Measurements from ENCODE around the gene DNAJB8.

Gene DNAJB8

GRCh38 chr3:128482666-128483656, 16.3 kb upstream of the DNAJB8 start:
- no peak for DNase-seq

GRCh38 chr3:128482175-128482574, 15.5 kb upstream of the DNAJB8 start:
- DNase-seq, result no peak

- no peak for DNase-seq
Observed at GRCh38 chr3:128481438-128481942, 14.8 kb upstream of the DNAJB8 start.

DNA sequence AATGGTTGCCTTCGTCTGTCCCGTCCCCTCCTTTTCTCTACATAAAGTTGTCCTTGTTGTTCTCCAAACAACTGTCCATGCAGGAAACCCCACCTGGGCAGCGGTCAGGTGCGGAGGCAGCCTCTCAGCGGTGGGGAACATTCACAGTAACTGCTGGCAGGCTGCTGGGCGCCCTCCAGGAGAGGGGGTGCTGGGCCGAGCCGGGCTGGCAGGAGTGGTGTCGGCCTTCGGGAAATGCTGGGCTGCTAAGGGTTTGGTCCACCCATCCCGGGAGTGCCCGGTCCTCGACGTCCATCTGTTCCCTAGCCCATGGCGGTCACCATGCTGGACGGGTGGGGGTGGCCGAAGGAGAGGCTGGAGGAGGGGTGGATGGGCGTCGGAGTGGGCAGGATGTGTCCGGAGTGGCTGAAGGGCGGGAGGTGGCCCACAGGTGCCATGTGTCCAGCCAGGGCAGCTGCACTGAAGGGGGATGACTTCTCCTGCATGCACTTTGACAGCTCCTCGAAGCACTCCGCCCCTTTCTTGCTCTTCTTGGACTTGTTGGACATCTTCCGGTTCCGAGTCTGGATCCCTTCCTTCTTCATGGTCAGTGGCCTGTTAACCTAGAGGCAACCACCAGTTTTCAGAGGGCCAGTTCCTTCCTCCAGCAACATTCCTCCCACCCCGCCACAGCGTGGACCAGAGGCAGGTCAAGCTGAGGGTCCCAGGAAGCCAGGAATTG, 14.2 kb upstream of the DNAJB8 start:
- no peak for DNase-seq

DNA sequence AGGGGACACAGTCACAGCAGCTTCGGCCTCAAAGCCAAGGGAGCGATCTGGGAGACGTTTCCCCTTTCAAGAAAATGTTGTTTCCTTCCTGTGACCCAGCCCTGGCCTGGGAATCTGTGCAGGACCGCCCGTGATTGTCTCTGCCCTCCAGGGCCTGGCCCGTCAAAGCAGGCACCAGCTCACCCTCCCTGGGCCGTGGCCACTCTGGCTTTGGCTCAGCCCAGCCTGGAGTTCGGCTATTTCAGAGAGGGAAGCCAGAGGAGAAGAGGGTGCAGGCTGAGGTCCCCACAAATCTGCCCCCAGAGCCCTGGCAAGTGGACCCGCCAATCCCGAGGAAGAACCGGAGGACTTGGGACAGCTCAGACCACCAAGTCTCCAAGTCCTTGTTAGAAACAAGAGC, 13.6 kb upstream of the DNAJB8 start:
- no peak for DNase-seq

GRCh38 chr3:128479558-128480086, 12.9 kb upstream of the DNAJB8 start:
- DNase-seq, result no peak

- no peak for DNase-seq
Observed at GRCh38 chr3:128478576-128479506, 12.2 kb upstream of the DNAJB8 start.

DNA sequence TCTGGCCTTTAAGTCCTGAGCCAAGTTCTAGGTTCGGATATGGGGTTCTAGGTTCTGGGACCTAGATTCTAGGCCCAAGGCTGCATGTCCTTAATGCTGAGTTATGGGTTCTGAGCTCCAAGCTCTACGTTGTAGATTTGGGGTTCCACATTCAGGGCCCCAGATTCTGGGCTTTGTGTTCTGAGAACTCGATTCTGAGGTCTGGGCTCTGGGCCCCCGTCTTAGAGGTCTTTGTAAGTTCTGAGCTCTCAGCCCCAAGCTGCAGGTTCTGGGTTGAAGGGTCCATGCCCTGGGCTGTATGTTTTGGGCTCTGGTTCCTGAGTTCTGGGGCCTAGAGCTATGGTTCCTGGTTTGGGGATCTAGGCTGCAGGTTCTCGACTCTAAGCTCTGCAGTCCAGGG, 10.0 kb upstream of the DNAJB8 start:
- no peak for DNase-seq

GRCh38 chr3:128475355-128475754, 8.7 kb upstream of the DNAJB8 start:
- no peak for DNase-seq

GRCh38 chr3:128473737-128474136, 7.0 kb upstream of the DNAJB8 start:
- no peak for DNase-seq

DNA sequence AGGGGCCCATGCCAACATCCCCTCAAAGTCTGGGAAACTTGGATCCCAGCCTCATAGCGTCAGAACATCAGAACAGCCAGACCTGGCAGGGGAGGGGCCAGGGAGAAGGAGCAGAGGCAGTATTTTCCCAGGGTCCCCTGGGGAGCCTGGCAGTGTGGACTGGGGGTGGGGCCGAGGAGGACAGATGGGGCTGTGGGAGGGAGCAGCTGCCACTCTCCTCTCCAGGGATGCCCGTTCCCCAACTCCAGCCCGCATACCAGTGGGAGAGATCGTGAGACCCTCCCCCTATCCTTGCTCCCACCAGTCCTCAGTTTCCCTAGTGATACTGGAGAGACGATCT, 6.5 kb upstream of the DNAJB8 start:
- no peak for DNase-seq

DNA sequence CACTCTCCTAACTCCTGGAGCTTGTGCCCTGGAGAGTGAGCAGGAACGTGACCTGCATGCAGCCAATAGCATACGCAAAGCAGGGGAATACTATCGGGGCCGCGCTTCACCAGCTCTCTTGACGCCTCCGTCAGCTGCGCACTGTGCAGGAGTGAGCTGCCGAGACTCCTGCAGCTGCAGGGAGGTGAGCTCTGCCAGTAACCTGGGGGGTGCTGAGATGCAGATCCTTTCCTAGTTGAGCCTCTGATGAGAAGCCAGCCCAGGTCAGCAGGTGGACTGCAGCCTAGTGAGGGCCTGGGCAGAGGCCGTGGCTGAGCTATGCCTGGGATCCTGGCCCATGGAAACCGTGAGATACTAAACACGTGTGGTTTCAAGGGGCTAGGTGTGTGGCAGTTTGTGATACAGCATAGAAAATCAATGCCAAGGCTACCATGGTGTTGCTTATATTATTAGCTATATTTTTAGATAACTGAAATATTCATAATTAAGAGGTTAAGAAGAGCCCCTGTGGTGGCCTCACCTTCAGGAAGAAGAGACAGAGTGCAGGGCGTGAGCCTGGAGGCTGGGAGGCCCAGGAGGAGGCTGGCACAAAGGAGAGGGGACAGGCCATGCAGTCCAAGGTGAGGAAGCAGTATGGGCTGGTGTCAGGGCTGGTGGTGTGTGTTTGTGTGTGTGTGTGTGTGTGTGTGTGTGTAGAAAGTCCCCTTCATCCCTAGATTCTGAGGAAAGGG, 5.9 kb upstream of the DNAJB8 start:
- no peak for DNase-seq

GRCh38 chr3:128471720-128472119, 5.0 kb upstream of the DNAJB8 start:
- no peak for DNase-seq

GRCh38 chr3:128471110-128471509, 4.4 kb upstream of the DNAJB8 start:
- no peak for DNase-seq

GRCh38 chr3:128470134-128470899, 3.6 kb upstream of the DNAJB8 start:
- no peak for DNase-seq

DNA sequence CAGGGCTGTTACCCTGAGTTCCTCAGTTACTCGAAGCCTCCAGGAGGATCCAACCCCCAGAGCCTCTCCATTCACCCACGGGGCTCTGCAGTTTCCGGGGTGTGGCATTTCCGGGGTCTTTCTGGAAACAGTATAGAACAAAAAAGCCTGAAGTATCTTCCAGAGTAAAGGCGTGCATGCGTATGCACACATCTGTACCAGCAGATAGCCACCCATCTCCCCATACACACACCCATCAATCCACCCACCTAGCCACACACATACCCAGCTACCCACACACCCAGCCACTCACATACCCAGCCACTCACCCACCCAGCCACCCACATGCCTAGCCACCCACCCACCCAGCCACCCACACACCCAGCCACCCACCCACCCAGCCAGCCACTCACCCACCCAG, 2.9 kb upstream of the DNAJB8 start:
- no peak for DNase-seq

DNA sequence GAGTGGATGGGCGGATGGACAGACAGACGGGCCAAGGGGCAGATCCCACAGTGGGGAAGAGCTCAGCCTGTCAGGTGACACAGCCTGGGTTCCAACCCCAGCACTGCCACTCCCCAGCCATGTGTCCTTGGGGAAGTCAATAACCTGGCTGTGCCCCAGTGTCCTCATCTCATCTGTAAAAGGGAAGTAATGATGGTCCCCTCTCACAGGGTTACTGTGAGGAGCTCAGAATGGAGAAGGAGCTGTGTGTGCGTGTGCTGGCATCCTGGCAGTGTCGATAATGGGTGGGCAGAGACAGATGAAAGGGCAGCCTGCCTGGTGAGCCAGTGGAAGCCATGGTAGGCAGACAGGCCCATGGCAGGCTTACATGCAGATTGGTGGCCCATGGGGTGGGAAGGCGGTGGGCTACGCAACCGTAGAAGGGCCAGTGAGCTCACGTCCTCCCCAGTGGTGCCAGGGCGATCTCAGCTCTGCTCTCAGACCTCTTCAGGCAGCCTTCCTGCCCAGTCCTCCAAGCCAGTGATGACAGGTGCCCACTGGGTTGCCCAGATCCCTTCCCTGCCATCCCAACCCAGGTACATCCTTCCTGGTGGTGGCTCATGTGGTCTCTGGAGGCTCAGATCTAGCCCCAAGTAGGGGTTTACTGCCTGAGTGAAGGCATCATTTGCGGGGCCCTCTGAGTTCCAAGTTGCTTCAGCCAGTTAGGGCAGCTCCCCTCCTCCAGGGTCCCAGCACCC, 2.3 kb upstream of the DNAJB8 start:
- no peak for DNase-seq

GRCh38 chr3:128468285-128468790, 1.6 kb upstream of the DNAJB8 start:
- DNase-seq, result no peak

DNA sequence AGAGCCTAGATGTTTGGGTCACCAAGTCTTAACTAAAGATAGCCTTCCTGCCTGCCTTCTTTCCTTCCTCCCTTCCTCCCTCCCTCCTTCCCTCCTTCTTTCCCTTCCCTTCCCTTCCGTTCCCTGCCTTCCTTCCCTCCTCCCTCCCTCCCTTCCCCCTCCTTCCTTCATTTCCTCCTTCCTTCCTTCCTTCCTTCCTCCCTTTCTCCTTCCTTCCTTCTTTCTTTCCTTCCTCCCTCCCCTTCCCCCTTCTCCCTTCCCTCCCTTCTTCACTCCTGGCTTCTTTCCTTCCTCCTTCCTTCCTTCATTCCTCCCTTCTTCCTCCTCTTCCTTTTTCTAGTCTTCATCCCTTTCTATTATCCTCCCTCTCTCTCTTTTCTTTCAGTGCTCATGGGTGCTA, 2.0 kb downstream of the DNAJB8 start:
- no peak for DNase-seq

DNA sequence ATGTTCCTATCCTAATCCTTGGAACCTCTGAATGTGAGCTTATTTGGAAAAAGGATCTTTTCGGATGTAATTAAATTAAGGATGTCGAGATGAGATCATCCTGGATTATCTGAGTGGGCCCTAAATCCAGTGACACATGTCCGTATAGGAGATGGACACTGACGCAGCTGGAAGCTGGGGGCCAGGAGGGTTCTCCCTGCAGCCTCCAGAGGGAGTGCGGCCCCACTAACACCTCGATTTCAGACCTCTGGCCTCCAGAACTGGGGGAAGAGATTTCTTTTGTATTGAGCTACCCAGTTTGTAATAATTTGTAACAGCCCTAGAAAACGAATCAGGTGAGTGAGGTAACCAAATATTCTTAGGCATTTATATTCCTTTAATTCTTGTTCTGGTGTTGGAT, 2.5 kb downstream of the DNAJB8 start:
- no peak for DNase-seq
